ENCODE results near the gene PKD1L1. TPM values are rescaled to one million over a fixed set of nuclear protein-coding genes. Genes with fewer than 3 reads are reported as not detected.

PKD1L1 gene
- total and polyA plus RNA-seq, 11 donors: 1.1 to 3.7 (median 2.3) TPM

- TF ChIP-seq CTCF (IDR thresholded peaks at IDR 0.05) (no peak), POLR2A (IDR thresholded peaks at IDR 0.05) (no peak)
- H3K36me3 ChIP-seq: peaks cover 0 to 24% (median 0%) of the 10 kb centered on the region in 9 donors
- intact Hi-C loops (cut with DNase I): no loop called here
- H3K27me3 ChIP-seq: no peaks in the 10 kb centered on the region
- H3K27ac ChIP-seq: no peak overlapping the region
- WGBS, 4 donors: 77 to 87% (median 82%) methylated on average over 5 of the region's 5 CpGs
- H3K4me1 ChIP-seq: peaks cover 0 to 11% (median 0%) of the 10 kb centered on the region in 12 donors
- DNase-seq (no peak), ATAC-seq (no peak)
- no peaks in the 10 kb centered on the region for H3K9me3 ChIP-seq
- no peak overlapping the region for H3K4me3 ChIP-seq
These were observed 74.5 kb downstream of the PKD1L1 start for GRCh38 chr7:47873762-47874161.

- intact Hi-C loops (cut with DNase I): no loop called here
- WGBS, 4 donors: 92 to 96% (median 94%) methylated on average over 3 of the region's 3 CpGs
- Histone ChIP-seq H3K36me3 (peaks cover 0 to 14% (median 0%) of the 10 kb centered on the region in 9 donors), H3K27ac (no peak overlapping the region), H3K4me1 (peaks cover 0 to 9% (median 0%) of the 10 kb centered on the region in 12 donors), H3K27me3 (no peaks in the 10 kb centered on the region), H3K4me3 (no peak overlapping the region), H3K9me3 (no peaks in the 10 kb centered on the region)
- no peak for DNase-seq
- no peak for TF ChIP-seq POLR2A (IDR thresholded peaks at IDR 0.05)
- ATAC-seq: no peak
These were observed 81.0 kb downstream of the PKD1L1 start for GRCh38 chr7:47867286-47867685.

GRCh38 chr7:47866120-47866519 is 82.1 kb downstream of the PKD1L1 start:
- Histone ChIP-seq H3K9me3 (no peaks in the 10 kb centered on the region), H3K27ac (no peak overlapping the region), H3K4me3 (no peak overlapping the region), H3K36me3 (peaks cover 0 to 15% (median 0%) of the 10 kb centered on the region in 9 donors), H3K27me3 (no peaks in the 10 kb centered on the region), H3K4me1 (peaks cover 0 to 9% (median 0%) of the 10 kb centered on the region in 12 donors)
- WGBS, 4 donors: 64 to 76% (median 71%) methylated on average over 3 of the region's 3 CpGs
- ATAC-seq (peak in 2 of 4 donors; percentile 67 to 82), DNase-seq (no peak)
- no peak for TF ChIP-seq POLR2A (IDR thresholded peaks at IDR 0.05)
- TF ChIP-seq CTCF (IDR thresholded peaks at IDR 0.05): no peak
- intact Hi-C loops (cut with DNase I): no loop called here

GRCh38 chr7:47852330-47853245 is 95.7 kb downstream of the PKD1L1 start:
- no peak for TF ChIP-seq POLR2A (IDR thresholded peaks at IDR 0.05)
- peak in 3 of 12 donors; percentile 8 to 29 (median 23) for TF ChIP-seq CTCF (IDR thresholded peaks at IDR 0.05)
- no peaks in the 10 kb centered on the region for H3K4me1 ChIP-seq
- H3K36me3 ChIP-seq: peaks cover 0 to 20% (median 0%) of the 10 kb centered on the region in 9 donors
- H3K27me3 ChIP-seq: no peaks in the 10 kb centered on the region
- H3K27ac ChIP-seq: no peak overlapping the region
- DNase-seq: no peak
- no peak overlapping the region for H3K4me3 ChIP-seq
- H3K9me3 ChIP-seq: no peaks in the 10 kb centered on the region
- 91 to 95% (median 92%) methylated on average over 9 of the region's 9 CpGs for WGBS, 4 donors
- ATAC-seq: peak in 3 of 4 donors; percentile 22 to 49 (median 34)
- intact Hi-C loops (cut with DNase I): no loop called here

All from heart left ventricle (tissue), 16 donors.